BE2C (cell line): ENCODE data around the gene CYP4F2.

Experiments used
- DNase-seq: peaks from one replicate; pipeline ENCODE4 v3.0.0-alpha.2; 2020
- H3K27me3 ChIP-seq: fragments of 250-450 bp; sonication (Bioruptor Pico); 2 replicates; pipeline ENCODE4 v1.5.1; 2020; ENCODE audit warnings: mild to moderate bottlenecking
- H3K36me3 ChIP-seq: fragments of 250-450 bp; sonication (Bioruptor Pico); 2 replicates; pipeline ENCODE4 v1.5.1; 2020; ENCODE audit warnings: mild to moderate bottlenecking
- H3K4me1 ChIP-seq: fragments of 250-450 bp; sonication (Bioruptor Pico); 2 replicates; pipeline ENCODE4 v1.5.1; 2020
- H3K4me3 ChIP-seq: 2 replicates; pipeline ENCODE4 v1.5.1; 2011; ENCODE audit warnings: low read depth, low read length
- H3K9me3 ChIP-seq: fragments of 250-450 bp; sonication (Bioruptor Pico); 2 replicates; pipeline ENCODE4 v1.5.1; 2020
- CTCF ChIP-seq: IDR thresholded peaks from 2 replicates; pipeline ENCODE4 v1.5.1; 2012; ENCODE audit warnings: mild to moderate bottlenecking, low read depth, low read length

CYP4F2 gene

GRCh38 chr19:15866636-15867035, 31.2 kb downstream of the CYP4F2 start:
- DNase-seq = no peak
- Histone ChIP-seq H3K36me3 (no peaks in the 10 kb centered on the region), H3K4me3 (no peak overlapping the region), H3K27me3 (no peaks in the 10 kb centered on the region), H3K9me3 (no peaks in the 10 kb centered on the region), H3K4me1 (no peaks in the 10 kb centered on the region)
- no peak for TF ChIP-seq CTCF

DNA sequence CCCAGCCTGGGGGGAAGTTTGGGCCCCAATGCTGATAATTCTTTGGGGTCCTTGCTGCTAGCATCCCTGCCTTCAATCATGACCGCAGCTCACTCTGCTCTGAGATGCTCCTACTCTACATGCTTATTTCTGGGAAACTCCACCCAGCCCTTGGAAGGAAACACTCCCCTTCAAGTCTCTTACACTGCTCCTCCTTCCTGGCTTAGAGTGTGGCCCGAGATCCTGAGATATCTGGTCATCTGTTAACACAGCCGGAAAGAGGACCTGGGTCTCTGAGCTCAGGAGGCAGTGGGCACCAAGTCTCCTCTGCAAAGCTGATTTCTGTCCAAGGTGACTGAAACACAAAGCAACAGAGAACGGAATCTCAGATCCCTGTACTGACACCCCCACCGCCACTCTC, 33.0 kb downstream of the CYP4F2 start:
- Histone ChIP-seq H3K36me3 (no peaks in the 10 kb centered on the region), H3K4me3 (no peak overlapping the region), H3K9me3 (no peaks in the 10 kb centered on the region), H3K27me3 (no peaks in the 10 kb centered on the region), H3K4me1 (no peaks in the 10 kb centered on the region)
- DNase-seq = no peak
- no peak for TF ChIP-seq CTCF

- Histone ChIP-seq H3K4me3 (no peak overlapping the region), H3K9me3 (no peaks in the 10 kb centered on the region), H3K27me3 (no peaks in the 10 kb centered on the region), H3K4me1 (no peaks in the 10 kb centered on the region), H3K36me3 (no peaks in the 10 kb centered on the region)
- no peak for DNase-seq
- TF ChIP-seq CTCF = no peak
Measured at GRCh38 chr19:15863272-15863671, 34.6 kb downstream of the CYP4F2 start.

- Histone ChIP-seq H3K9me3 (no peaks in the 10 kb centered on the region), H3K36me3 (no peaks in the 10 kb centered on the region), H3K4me3 (no peak overlapping the region), H3K4me1 (no peaks in the 10 kb centered on the region), H3K27me3 (no peaks in the 10 kb centered on the region)
- no peak for TF ChIP-seq CTCF
- DNase-seq = no peak
Measured at GRCh38 chr19:15862444-15862843, 35.4 kb downstream of the CYP4F2 start.

GRCh38 chr19:15860522-15860921, 37.4 kb downstream of the CYP4F2 start:
- no peaks in the 10 kb centered on the region for H3K27me3 ChIP-seq
- no peaks in the 10 kb centered on the region for H3K9me3 ChIP-seq
- no peak overlapping the region for H3K4me3 ChIP-seq
- no peak for DNase-seq
- no peaks in the 10 kb centered on the region for H3K4me1 ChIP-seq
- TF ChIP-seq CTCF = no peak
- H3K36me3 ChIP-seq = no peaks in the 10 kb centered on the region

GRCh38 chr19:15859187-15859586, 38.7 kb downstream of the CYP4F2 start:
- H3K9me3 ChIP-seq = no peaks in the 10 kb centered on the region
- H3K4me1 ChIP-seq = no peaks in the 10 kb centered on the region
- H3K4me3 ChIP-seq = no peak overlapping the region
- no peak for TF ChIP-seq CTCF
- DNase-seq = no peak
- no peaks in the 10 kb centered on the region for H3K27me3 ChIP-seq
- no peaks in the 10 kb centered on the region for H3K36me3 ChIP-seq
